Measurements from ENCODE around the gene MTREX.

MTREX gene

DNA sequence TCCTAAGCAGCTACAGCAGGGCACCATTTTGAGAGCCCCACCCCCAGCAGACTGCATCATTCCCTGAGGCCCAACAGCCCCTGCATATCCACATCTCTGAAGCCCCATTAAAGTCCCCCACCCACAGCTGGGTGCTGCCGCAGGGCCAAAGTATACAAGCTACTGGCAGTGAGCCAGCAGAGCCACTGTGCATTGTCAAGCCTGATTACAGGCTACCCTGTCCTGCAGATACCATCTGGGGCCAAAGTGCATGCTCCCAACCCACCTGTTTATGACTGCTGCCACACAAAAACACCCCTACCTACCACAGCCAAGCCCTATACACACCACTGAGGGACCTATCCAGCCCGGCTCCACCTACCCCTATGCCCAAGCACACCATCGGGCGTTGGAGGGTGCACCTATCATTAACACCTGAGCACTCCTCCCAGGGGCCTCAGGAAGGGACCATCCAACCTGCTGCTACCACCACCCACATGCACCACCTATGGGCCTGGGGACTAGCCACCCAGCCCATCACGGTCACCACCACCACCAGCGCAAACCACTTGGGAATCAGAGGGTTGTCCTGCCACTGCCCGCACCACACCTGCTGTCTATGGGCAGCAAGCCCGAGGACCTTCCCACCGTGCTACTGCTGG, 121.9 kb downstream of the MTREX start:
- DNase-seq (ENCODE audit: low read depth), result no peak

DNA sequence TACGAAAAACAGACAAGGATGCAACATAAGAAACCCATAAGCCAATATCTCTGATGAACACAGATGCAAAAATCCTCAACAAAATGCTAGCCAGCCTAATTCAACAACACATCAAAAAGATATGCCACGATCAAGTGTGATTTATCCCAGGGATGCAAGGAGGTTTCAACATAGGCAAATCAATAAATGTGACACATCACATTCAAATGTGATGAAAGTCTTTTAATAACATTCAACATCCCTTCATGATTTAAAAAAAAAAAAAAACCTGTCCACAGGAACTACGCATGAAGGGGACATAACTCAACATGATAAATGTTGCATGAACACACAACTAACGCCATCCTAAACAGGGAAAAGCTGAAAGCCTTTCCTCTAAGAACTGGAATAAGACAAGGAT, 124.8 kb downstream of the MTREX start:
- DNase-seq (ENCODE audit: low read depth), result no peak

GRCh38 chr5:55437452-55437851, 129.7 kb downstream of the MTREX start:
- DNase-seq (ENCODE audit: low read depth), result no peak

DNA sequence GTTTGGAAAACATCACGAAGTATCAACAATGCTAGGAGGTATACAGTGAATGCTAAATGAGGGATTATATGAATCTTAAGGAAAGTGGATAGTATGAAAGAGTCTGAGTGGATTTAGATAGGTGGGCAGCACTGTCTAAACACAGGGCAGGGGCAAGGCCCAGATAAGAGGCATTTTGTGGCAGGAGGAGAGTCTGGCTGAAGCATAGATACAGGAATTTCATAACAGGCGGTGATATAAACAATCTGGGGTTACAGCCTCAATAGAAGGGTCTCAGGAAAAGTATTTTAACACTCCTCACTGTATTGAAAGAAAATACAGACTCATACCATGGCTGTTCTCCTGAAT, 130.0 kb downstream of the MTREX start:
- no peak for DNase-seq (ENCODE audit: low read depth)

GRCh38 chr5:55438998-55439397, 131.2 kb downstream of the MTREX start:
- no peak for DNase-seq (ENCODE audit: low read depth)

GRCh38 chr5:55440188-55440646, 132.4 kb downstream of the MTREX start:
- no peak for DNase-seq (ENCODE audit: low read depth)

DNA sequence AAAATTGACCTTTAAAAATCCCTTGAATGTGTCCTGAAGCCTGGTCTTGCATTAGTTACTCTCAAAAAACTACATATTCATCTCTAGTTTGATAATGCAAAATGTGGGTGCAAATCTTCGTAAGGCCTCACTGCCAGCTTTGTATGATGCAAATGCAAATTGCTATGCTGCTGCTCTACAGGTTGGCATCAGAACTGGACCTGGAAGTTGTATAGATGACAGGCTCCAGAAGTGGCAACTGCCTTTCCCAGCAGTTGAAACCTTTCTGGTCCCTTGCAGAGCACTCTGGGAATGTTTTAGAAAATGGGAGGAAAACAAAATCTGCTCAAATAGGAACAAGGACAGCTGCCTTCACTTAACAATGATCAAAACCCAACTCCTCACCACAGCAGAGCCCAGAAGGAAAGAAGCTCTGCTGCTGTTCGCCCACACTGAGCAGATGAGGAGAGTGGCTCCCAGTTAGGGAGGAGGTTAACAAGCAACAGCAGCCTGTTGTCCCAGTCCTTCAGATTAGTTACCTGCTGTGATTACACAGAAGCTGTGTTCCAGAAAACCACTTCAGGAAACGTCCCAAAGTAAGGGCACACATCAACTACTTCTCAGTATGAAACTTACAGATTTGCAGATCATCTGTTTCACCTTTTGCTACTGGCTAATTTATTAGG, 133.4 kb downstream of the MTREX start:
- DNase-seq (ENCODE audit: low read depth), result no peak

DNA sequence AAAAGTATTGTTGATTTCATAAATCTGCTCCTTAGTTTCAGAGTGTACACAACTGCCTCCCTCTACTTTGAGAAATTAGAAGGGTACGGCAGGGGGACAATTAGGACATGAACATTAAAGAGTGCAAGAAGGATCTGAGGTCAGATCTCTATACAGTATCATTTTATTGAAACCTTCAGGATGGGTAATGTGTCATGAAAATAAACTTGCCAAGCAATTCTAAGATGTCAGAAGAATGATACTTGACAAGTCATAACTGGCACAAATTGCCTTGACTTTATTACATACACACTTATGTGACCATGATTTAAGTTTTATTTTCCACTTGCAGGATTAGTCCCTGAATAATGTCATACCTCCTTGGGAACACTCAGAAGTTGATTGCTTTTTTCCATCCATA, 134.2 kb downstream of the MTREX start:
- DNase-seq (ENCODE audit: low read depth), result no peak

DNA sequence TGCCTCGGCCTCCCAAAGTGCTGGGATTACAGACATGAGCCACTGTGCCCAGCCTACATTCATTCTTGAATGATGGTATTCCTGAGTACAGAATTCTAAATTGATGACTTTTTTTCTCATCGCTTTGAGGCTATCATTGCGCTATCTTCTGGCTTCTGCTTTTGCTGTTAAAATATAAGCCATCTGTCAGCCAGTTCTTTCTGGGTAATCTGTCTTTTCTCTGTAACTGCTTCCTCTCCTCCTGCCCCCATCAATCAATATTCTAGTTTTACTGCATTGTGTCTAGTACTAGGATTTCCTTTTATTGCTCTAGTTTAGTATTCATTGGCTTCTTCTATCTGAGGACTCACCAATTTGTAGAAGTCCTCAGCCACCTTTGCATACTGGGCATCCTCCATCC, 138.0 kb downstream of the MTREX start:
- DNase-seq (ENCODE audit: low read depth), result no peak

GRCh38 chr5:55446640-55447351, 139.0 kb downstream of the MTREX start:
- DNase-seq (ENCODE audit: low read depth), result no peak

GRCh38 chr5:55450050-55450765, 142.4 kb downstream of the MTREX start:
- DNase-seq (ENCODE audit: low read depth), result no peak

- no peak for DNase-seq (ENCODE audit: low read depth)
These were observed 144.2 kb downstream of the MTREX start for GRCh38 chr5:55451976-55452375.

- no peak for DNase-seq (ENCODE audit: low read depth)
These were observed 145.4 kb downstream of the MTREX start for GRCh38 chr5:55453211-55453610.

DNA sequence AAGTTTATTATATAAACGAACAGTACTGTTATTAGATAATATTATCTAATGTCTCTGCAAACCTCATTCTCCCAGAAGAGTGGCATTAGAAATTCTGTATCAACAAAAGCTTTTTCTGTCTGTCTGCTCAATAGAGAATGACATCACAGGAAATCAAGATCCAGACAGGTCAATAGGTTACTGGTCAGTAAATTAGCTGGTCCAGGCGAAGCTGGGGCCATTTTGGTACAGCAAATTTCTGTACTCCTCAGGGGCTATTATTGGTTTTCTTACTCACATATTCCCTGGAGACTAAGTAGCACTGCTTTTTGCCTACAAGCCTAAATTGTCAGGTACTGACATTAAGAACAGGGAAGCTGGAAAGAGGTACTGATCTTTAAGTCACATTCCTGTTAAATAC, 146.5 kb downstream of the MTREX start:
- no peak for DNase-seq (ENCODE audit: low read depth)

DNA sequence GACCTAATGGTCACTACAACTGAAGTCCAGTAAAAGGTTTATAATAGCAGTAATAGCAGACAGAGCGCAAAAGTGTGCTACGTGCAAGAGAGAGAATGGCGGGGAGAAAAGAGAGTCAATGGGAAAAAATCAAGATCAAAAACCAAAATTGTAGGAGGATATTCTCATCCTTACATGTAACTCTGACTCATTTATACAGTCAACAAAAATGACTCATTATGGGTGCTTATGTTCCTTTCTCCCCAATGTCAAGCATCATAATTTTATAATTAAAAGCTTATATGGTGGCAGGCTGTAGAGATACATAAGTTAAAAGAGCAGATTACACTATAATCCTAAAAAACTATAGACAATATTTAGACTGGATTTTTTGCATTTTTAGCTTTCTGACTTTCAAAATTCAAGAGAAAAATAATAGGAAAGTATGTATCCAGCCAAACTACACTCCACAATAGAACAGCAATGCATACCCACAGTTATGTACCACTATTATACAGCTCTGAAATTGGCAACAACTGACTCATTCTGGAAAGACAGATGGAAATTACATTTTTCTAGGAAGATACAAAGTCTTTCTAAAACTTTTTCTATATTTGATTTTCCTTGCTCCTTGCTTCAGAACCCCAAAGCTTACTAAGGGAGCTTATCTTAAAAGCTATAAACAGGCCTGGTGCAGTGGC, 148.6 kb downstream of the MTREX start:
- DNase-seq (ENCODE audit: low read depth), result no peak

GRCh38 chr5:55459572-55459971, 151.8 kb downstream of the MTREX start:
- DNase-seq (ENCODE audit: low read depth), result no peak

- DNase-seq (ENCODE audit: low read depth), result no peak
These were observed 155.8 kb downstream of the MTREX start for GRCh38 chr5:55463613-55464012.

DNA sequence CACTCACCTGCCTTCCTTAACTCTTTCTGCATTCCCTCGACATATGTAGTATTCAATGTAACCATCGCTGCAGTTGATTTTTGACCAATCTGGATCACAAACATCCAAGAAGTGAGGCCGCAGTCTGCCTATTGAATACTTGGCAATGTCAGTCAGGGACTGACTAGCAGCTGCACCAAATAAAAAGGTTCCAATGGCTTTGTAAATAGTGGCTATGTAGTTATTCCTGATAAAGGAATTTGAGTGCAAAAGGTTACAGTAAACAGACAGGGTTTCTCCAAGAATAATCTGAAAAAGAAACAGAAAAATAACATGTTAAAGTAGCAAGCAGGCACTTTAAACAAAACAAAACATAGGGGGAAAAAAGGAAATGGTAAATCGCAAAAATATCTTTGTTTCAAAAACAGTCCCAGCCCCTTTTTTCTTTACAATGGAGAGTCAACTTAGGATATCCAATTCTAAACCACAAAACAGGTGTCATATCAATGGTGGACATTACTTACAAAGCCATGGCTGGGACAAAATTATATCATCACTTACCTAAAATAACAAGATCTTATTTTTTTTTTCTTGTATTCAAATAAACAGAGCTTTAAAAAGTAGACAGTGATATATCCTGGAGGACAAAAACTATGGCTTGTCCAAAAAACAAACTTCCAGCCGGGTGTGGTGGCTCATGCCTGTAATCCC, 160.2 kb downstream of the MTREX start:
- no peak for DNase-seq (ENCODE audit: low read depth)

- DNase-seq (ENCODE audit: low read depth), result no peak
These were observed 162.1 kb downstream of the MTREX start for GRCh38 chr5:55469839-55470238.

DNA sequence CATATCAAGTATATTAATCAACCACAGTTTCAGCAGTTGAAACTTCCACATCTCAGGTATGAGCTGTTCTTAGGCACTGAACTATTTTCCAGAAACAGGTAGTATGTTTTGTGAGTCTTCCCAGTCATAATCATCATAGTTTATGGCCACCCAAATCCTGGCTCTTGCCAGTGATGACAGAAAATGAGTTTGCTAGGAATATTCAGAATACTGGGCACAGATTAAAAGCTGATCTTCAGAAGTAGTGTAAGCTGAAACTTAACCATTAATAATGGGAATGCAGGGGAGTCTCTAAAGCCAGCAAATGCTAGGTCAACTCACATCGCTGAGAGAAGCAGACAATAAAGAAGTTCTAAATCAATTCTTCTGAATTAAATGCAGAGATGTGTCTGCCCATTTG, 162.5 kb downstream of the MTREX start:
- no peak for DNase-seq (ENCODE audit: low read depth)

- DNase-seq (ENCODE audit: low read depth), result no peak
These were observed 163.7 kb downstream of the MTREX start for GRCh38 chr5:55471468-55471867.

GRCh38 chr5:55472642-55473041, 164.9 kb downstream of the MTREX start:
- DNase-seq (ENCODE audit: low read depth), result no peak

Measured in stimulated activated CD8-positive, alpha-beta memory T cell treated with anti-CD3 and anti-CD28 coated beads, Interleukin-15, amount 100 ng/mL, for 24 hours (primary cell).